Neural crest cell (in vitro differentiated cells): ENCODE measurements around the gene PCGF3. TPM values are rescaled to one million over a fixed set of nuclear protein-coding genes. Genes with fewer than 3 reads are reported as not detected.

Source experiments
- DNase-seq: peaks from one replicate; pipeline ENCODE4 v3.0.0; 2021; ENCODE audit warnings: low read depth, mixed read lengths, low spot score
- H3K27ac Mint-ChIP-seq: one replicate; pipeline ENCODE4 v1.8.0; 2021; ENCODE audit warnings: mild to moderate bottlenecking, mixed read lengths; ENCODE audit not compliant: unreplicated experiment
- H3K27me3 Mint-ChIP-seq: 2 replicates; pipeline ENCODE4 v1.8.0; 2021; ENCODE audit warnings: low read depth, mild to moderate bottlenecking, mixed read lengths
- H3K36me3 Mint-ChIP-seq: 2 replicates; pipeline ENCODE4 v1.8.0; 2021; ENCODE audit warnings: low read depth, mild to moderate bottlenecking, mixed read lengths
- H3K4me1 Mint-ChIP-seq: 2 replicates; pipeline ENCODE4 v1.8.0; 2021; ENCODE audit warnings: mixed read lengths
- H3K4me3 Mint-ChIP-seq: one replicate; pipeline ENCODE4 v1.8.0; 2021; ENCODE audit warnings: mild to moderate bottlenecking, mixed read lengths
- H3K9me3 Mint-ChIP-seq: 2 replicates; pipeline ENCODE4 v1.8.0; 2021; ENCODE audit warnings: mixed read lengths
- CTCF ChIP-seq: fragments of 200-600 bp; sonication (generic); conservative IDR thresholded peaks from 2 replicates; pipeline ENCODE4 v1.5.0; 2021; ENCODE audit warnings: antibody characterized with exemption, mild to moderate bottlenecking
- total RNA-seq: library from RNA; stranded (reverse); gene quantifications from 2 replicates; pipeline ENCODE4 v1.2.1, GENCODE V29; 2021

PCGF3 gene
- total RNA-seq, 1 donor from 2014 or later, result 58.5 TPM

GRCh38 chr4:658681-659667, 46.7 kb upstream of the PCGF3 start:
- Mint-ChIP-seq H3K27me3 (no peaks in the 10 kb centered on the region), H3K4me3 (no peak overlapping the region), H3K27ac (no peak overlapping the region), H3K9me3 (peaks cover 12% of the 10 kb centered on the region), H3K4me1 (peaks cover 3% of the 10 kb centered on the region), H3K36me3 (peaks cover 8% of the 10 kb centered on the region)
- DNase-seq, result no peak
- TF ChIP-seq CTCF, result no peak

- H3K9me3 Mint-ChIP-seq, result peaks cover 12% of the 10 kb centered on the region
- H3K4me3 Mint-ChIP-seq, result peak overlapping the region; percentile 23
- peaks cover 8% of the 10 kb centered on the region for H3K36me3 Mint-ChIP-seq
- no peak overlapping the region for H3K27ac Mint-ChIP-seq
- no peak for DNase-seq
- H3K4me1 Mint-ChIP-seq, result peaks cover 3% of the 10 kb centered on the region
- H3K27me3 Mint-ChIP-seq, result no peaks in the 10 kb centered on the region
- TF ChIP-seq CTCF, result no peak
These were observed 45.8 kb upstream of the PCGF3 start for GRCh38 chr4:659851-660250.

- peaks cover 3% of the 10 kb centered on the region for H3K4me1 Mint-ChIP-seq
- no peak for TF ChIP-seq CTCF
- no peaks in the 10 kb centered on the region for H3K27me3 Mint-ChIP-seq
- no peak overlapping the region for H3K4me3 Mint-ChIP-seq
- peaks cover 12% of the 10 kb centered on the region for H3K9me3 Mint-ChIP-seq
- peaks cover 8% of the 10 kb centered on the region for H3K36me3 Mint-ChIP-seq
- DNase-seq, result no peak
- H3K27ac Mint-ChIP-seq, result no peak overlapping the region
These were observed 45.2 kb upstream of the PCGF3 start for GRCh38 chr4:660401-660800.

GRCh38 chr4:661231-661630, 44.4 kb upstream of the PCGF3 start:
- no peak for DNase-seq
- H3K27ac Mint-ChIP-seq, result no peak overlapping the region
- no peaks in the 10 kb centered on the region for H3K27me3 Mint-ChIP-seq
- no peak for TF ChIP-seq CTCF
- H3K4me1 Mint-ChIP-seq, result peaks cover 3% of the 10 kb centered on the region
- peaks cover 12% of the 10 kb centered on the region for H3K9me3 Mint-ChIP-seq
- peak overlapping the region; percentile 13 for H3K4me3 Mint-ChIP-seq
- peaks cover 8% of the 10 kb centered on the region for H3K36me3 Mint-ChIP-seq

- H3K27me3 Mint-ChIP-seq, result no peaks in the 10 kb centered on the region
These were observed 43.5 kb upstream of the PCGF3 start for GRCh38 chr4:661881-662761.

More at GRCh38 chr4:661881-662761, 43.5 kb upstream of the PCGF3 start:
- H3K4me3 Mint-ChIP-seq, result no peak overlapping the region
- no peak for DNase-seq
- H3K36me3 Mint-ChIP-seq, result peaks cover 8% of the 10 kb centered on the region
- TF ChIP-seq CTCF, result no peak
- no peak overlapping the region for H3K27ac Mint-ChIP-seq
- H3K4me1 Mint-ChIP-seq, result no peaks in the 10 kb centered on the region
- peaks cover 9% of the 10 kb centered on the region for H3K9me3 Mint-ChIP-seq
